NCI-H69 (cell line): Measurements from ENCODE around the gene ICA1.
"Not testable (repeated sequence)": the region's sequence is repeated elsewhere in the genome, so short reads cannot be mapped to it uniquely, and the experiment has no call there.

Source experiments
- DNase-seq: peaks from one replicate; lab custom pipeline; 2025; lab: John Stamatoyannopoulos, UW

The ICA1 gene

GRCh38 chr7:8263048-8263447 is 1.1 kb upstream of the ICA1 start:
- peak; percentile 57 for DNase-seq

- DNase-seq: peak; percentile 91
Observed at GRCh38 chr7:8260871-8261694, 884 bp downstream of the ICA1 start.

GRCh38 chr7:8259586-8260222 is 2.3 kb downstream of the ICA1 start:
- DNase-seq: peak; percentile 36

- no peak for DNase-seq
Observed at GRCh38 chr7:8258734-8259133, 3.2 kb downstream of the ICA1 start.

- no peak for DNase-seq
Observed at GRCh38 chr7:8258166-8258565, 3.8 kb downstream of the ICA1 start.

- DNase-seq: no peak
Observed at GRCh38 chr7:8255680-8256655, 6.0 kb downstream of the ICA1 start.

GRCh38 chr7:8254667-8255066 is 7.3 kb downstream of the ICA1 start:
- peak; percentile 93 for DNase-seq

GRCh38 chr7:8254215-8254614 is 7.8 kb downstream of the ICA1 start:
- peak; percentile 82 for DNase-seq

GRCh38 chr7:8251195-8251594 is 10.8 kb downstream of the ICA1 start:
- DNase-seq: no peak

- no peak for DNase-seq
Observed at GRCh38 chr7:8250547-8250946, 11.4 kb downstream of the ICA1 start.

GRCh38 chr7:8249121-8249520 is 12.8 kb downstream of the ICA1 start:
- DNase-seq: no peak

- DNase-seq: no peak
Observed at GRCh38 chr7:8246020-8246419, 15.9 kb downstream of the ICA1 start.

GRCh38 chr7:8245032-8245431 is 16.9 kb downstream of the ICA1 start:
- DNase-seq: not testable (repeated sequence)

- not testable (repeated sequence) for DNase-seq
Observed at GRCh38 chr7:8243059-8243458, 18.9 kb downstream of the ICA1 start.

GRCh38 chr7:8239702-8240362 is 22.1 kb downstream of the ICA1 start:
- DNase-seq: peak; percentile 78

- DNase-seq: peak; percentile 54
Observed at GRCh38 chr7:8236780-8237407, 25.1 kb downstream of the ICA1 start.

- DNase-seq: no peak
Observed at GRCh38 chr7:8232999-8233847, 28.7 kb downstream of the ICA1 start.

- DNase-seq: no peak
Observed at GRCh38 chr7:8229927-8230326, 32.0 kb downstream of the ICA1 start.

- no peak for DNase-seq
Observed at GRCh38 chr7:8228766-8229674, 32.9 kb downstream of the ICA1 start.
